Measurements from ENCODE around the gene POLG.

POLG gene

GRCh38 chr15:89371228-89372044 is 36.8 kb upstream of the POLG start:
- Histone ChIP-seq H3K27ac (no peak overlapping the region), H3K4me3 (peak overlapping the region in 1 of 7 experiments; percentile 16)

- Histone ChIP-seq H3K4me3 (no peak overlapping the region), H3K27ac (no peak overlapping the region)
Observed at GRCh38 chr15:89370978-89371227, 36.3 kb upstream of the POLG start.

GRCh38 chr15:89370120-89370977 is 35.7 kb upstream of the POLG start:
- Histone ChIP-seq H3K27ac (no peak overlapping the region), H3K4me3 (no peak overlapping the region)

- H3K4me3 ChIP-seq, result no peak overlapping the region
- no peak overlapping the region for H3K27ac ChIP-seq
Observed at GRCh38 chr15:89369341-89369947, 34.8 kb upstream of the POLG start.

- Histone ChIP-seq H3K27ac (no peak overlapping the region), H3K4me3 (no peak overlapping the region)
Observed at GRCh38 chr15:89368566-89369223, 34.1 kb upstream of the POLG start.

- Histone ChIP-seq H3K27ac (no peak overlapping the region), H3K4me3 (peak overlapping the region in 3 of 7 experiments; percentile 1 to 12 (median 6))
Observed at GRCh38 chr15:89367485-89368451, 33.1 kb upstream of the POLG start.

GRCh38 chr15:89366656-89367393 is 32.2 kb upstream of the POLG start:
- no peak overlapping the region for H3K27ac ChIP-seq
- H3K4me3 ChIP-seq, result no peak overlapping the region

- Histone ChIP-seq H3K27ac (no peak overlapping the region), H3K4me3 (no peak overlapping the region)
Observed at GRCh38 chr15:89365462-89366065, 30.9 kb upstream of the POLG start.

GRCh38 chr15:89364741-89365450 is 30.3 kb upstream of the POLG start:
- H3K4me3 ChIP-seq, result no peak overlapping the region
- H3K27ac ChIP-seq, result no peak overlapping the region

GRCh38 chr15:89364341-89364740 is 29.7 kb upstream of the POLG start:
- Histone ChIP-seq H3K27ac (no peak overlapping the region), H3K4me3 (no peak overlapping the region)

- H3K4me3 ChIP-seq, result no peak overlapping the region
- H3K27ac ChIP-seq, result no peak overlapping the region
Observed at GRCh38 chr15:89363770-89364169, 29.1 kb upstream of the POLG start.

- Histone ChIP-seq H3K27ac (no peak overlapping the region), H3K4me3 (no peak overlapping the region)
Observed at GRCh38 chr15:89363133-89363532, 28.5 kb upstream of the POLG start.

- peak overlapping the region in 2 of 7 experiments; percentile 7 to 10 for H3K4me3 ChIP-seq
- no peak overlapping the region for H3K27ac ChIP-seq
Observed at GRCh38 chr15:89362203-89363101, 27.8 kb upstream of the POLG start.

GRCh38 chr15:89361451-89362202 is 27.0 kb upstream of the POLG start:
- H3K4me3 ChIP-seq, result no peak overlapping the region
- H3K27ac ChIP-seq, result no peak overlapping the region

GRCh38 chr15:89360294-89360971 is 25.8 kb upstream of the POLG start:
- no peak overlapping the region for H3K27ac ChIP-seq

More at GRCh38 chr15:89360294-89360971, 25.8 kb upstream of the POLG start:
- no peak overlapping the region for H3K4me3 ChIP-seq

Measured in skin epidermis (tissue), 12 donors.